HepG2 (cell line): ENCODE results near the gene CCDC88C. TPM values are rescaled to one million over a fixed set of nuclear protein-coding genes. Genes with fewer than 3 reads are reported as not detected.
A peak's percentile ranks its signal among the peaks of the same experiment; 100 is the strongest.

Experiments
- ATAC-seq: fragments of 200-7000 bp; cut with Tn5 transposase; 3 replicates; pipeline ENCODE4 v1.9.1; 2020; ENCODE audit warnings: mild to moderate bottlenecking, moderate library complexity
- BruUV-seq: library from RNA; stranded (reverse); fragments of 400-500 nt; replicated peaks from 2 replicates; lab custom pipeline; 2021; lab: Mats Ljungman, UMichigan
- CTCF ChIA-PET: fragments of 300-600 bp; formaldehyde crosslinking; extraction: SDS; loops from one replicate; lab custom pipeline; 2021; ENCODE audit warnings: low total read pairs, inconsistent platforms, low intra/inter-chr PET ratio; lab: Yijun Ruan, JAX
- POLR2A ChIA-PET: fragments of 350-600 bp; sonication (Branson Sonifier 250); formaldehyde crosslinking; loops from one replicate; lab custom pipeline; 2020; ENCODE audit warnings: antibody characterized with exemption, inconsistent platforms; lab: Yijun Ruan, JAX
- DNase-seq: peaks from one replicate; pipeline ENCODE4 v3.0.0-alpha.2; 2015; ENCODE audit warnings: low spot score
- FAIRE-seq: peaks from 3 replicates; lab custom pipeline; 2011; peaks lifted over from hg19 to GRCh38; lab: Jason Lieb, UNC
- H2AFZ ChIP-seq: one replicate; pipeline ENCODE4 v1.6.1; 2011; ENCODE audit warnings: low read length, inconsistent platforms
- H3K27ac ChIP-seq: fragments of 300-600 bp; 3 replicates; pipeline ENCODE4 v1.8.0; 2011; ENCODE audit warnings: mixed run types, mild to moderate bottlenecking, mixed read lengths, low read length, inconsistent platforms; ENCODE audit not compliant: insufficient read depth; ENCODE audit errors: extremely low read length
- H3K27me3 ChIP-seq, 2 experiments: fragments of 200-600 bp in 1 of 2; 2 replicates in 1 of 2; 3 replicates in 1 of 2; pipeline versions ENCODE4 v1.6.0 to v1.8.0; 2011; ENCODE audit warnings: low read length in 2 of 2, mild to moderate bottlenecking in 2 of 2, moderate library complexity in 2 of 2, inconsistent platforms in 1 of 2; ENCODE audit not compliant: insufficient read depth in 2 of 2, control insufficient read depth in 1 of 2
- H3K36me3 ChIP-seq, 2 experiments: fragments of 200-600 bp in 1 of 2; replicated peaks in 1 of 2; 2 replicates in 1 of 2; 3 replicates in 1 of 2; pipeline versions ENCODE4 v1.5.1 to v1.8.0; 2011; ENCODE audit warnings: low read length in 2 of 2, inconsistent platforms in 1 of 2; ENCODE audit not compliant: insufficient read depth in 2 of 2, control insufficient read depth in 1 of 2
- H3K4me1 ChIP-seq: 2 replicates; pipeline ENCODE4 v1.5.1; 2012; ENCODE audit warnings: low read length, inconsistent platforms; ENCODE audit not compliant: insufficient read depth
- H3K4me2 ChIP-seq: 2 replicates; pipeline ENCODE4 v1.6.0; 2011; ENCODE audit warnings: low read depth, low read length, inconsistent platforms
- H3K4me3 ChIP-seq, 3 experiments: fragments of 200-600 bp in 1 of 3; sonication (generic), shearing (Covaris generic) in 1 of 3; replicated peaks in 1 of 3; 2 replicates each; pipeline ENCODE4 v1.5.1; 2011 to 2016; ENCODE audit warnings: low read length in 3 of 3, inconsistent platforms in 2 of 3, low read depth in 2 of 3, mild to moderate bottlenecking in 2 of 3, control low read depth in 1 of 3, mixed read lengths in 1 of 3; ENCODE audit not compliant: insufficient read depth in 1 of 3
- H3K79me2 ChIP-seq: one replicate; pipeline ENCODE4 v1.6.1; 2011; ENCODE audit warnings: low read length, inconsistent platforms; ENCODE audit not compliant: insufficient read depth
- H3K9ac ChIP-seq: 2 replicates; pipeline ENCODE4 v1.6.0; 2011; ENCODE audit warnings: mild to moderate bottlenecking, low read depth, low read length, inconsistent platforms; ENCODE audit not compliant: insufficient read depth
- H3K9me3 ChIP-seq: 2 replicates; pipeline ENCODE4 v1.5.1; 2012; ENCODE audit warnings: mild to moderate bottlenecking, low read length
- H4K20me1 ChIP-seq: 2 replicates; pipeline ENCODE4 v1.6.0; 2011; ENCODE audit warnings: inconsistent platforms, mild to moderate bottlenecking, low read length, moderate library complexity; ENCODE audit not compliant: insufficient read depth
- ATM ChIP-seq: fragments of 450-650 bp; IDR thresholded peaks from 2 replicates; pipeline ENCODE4 v1.7.1; 2017; ENCODE audit warnings: mild to moderate bottlenecking, borderline replicate concordance
- THAP11 ChIP-seq: IDR thresholded peaks from 2 replicates; pipeline ENCODE4 v1.6.1; 2016; ENCODE audit warnings: missing biosample characterization, missing genetic modification reagents
- ZBTB42 ChIP-seq: sonication (generic); formaldehyde crosslinking; IDR thresholded peaks from 2 replicates; pipeline ENCODE4 v1.5.0; 2020; ENCODE audit warnings: mild to moderate bottlenecking, missing genetic modification reagents
- ZMAT3 ChIP-seq: sonication (generic); formaldehyde crosslinking; conservative IDR thresholded peaks from 2 replicates; pipeline ENCODE4 v1.7.0; 2021; ENCODE audit warnings: missing genetic modification reagents
- ZNF143 ChIP-seq: sonication (generic); formaldehyde crosslinking; IDR thresholded peaks from 2 replicates; pipeline ENCODE4 v1.4.0; 2020; ENCODE audit warnings: missing genetic modification reagents
- ZNF510 ChIP-seq: sonication (generic); formaldehyde crosslinking; IDR thresholded peaks from 2 replicates; pipeline ENCODE4 v1.4.0; 2020; ENCODE audit warnings: low read depth, mild to moderate bottlenecking, missing genetic modification reagents
- ZNF7 ChIP-seq: IDR thresholded peaks from 2 replicates; pipeline ENCODE4 v1.6.1; 2016; ENCODE audit warnings: missing biosample characterization, missing genetic modification reagents
- WGBS: methylation state at CpG from one replicate; pipeline ENCODE4 v1.1.6; 2017; ENCODE audit warnings: low lambda C conversion rate; 5-methylcytosine and 5-hydroxymethylcytosine counted together
- in situ Hi-C: cut with HindIII; loops from 2 replicates; pipeline ENCODE4 v1.10.0; 2017; ENCODE audit warnings: low pct_unique_long_range_greater_than_20kb; ENCODE audit not compliant: extremely low pct_ligation_motif_present
- intact Hi-C: fragments of 100-400 bp; cut with micrococcal nuclease; formaldehyde crosslinking; loops from one replicate; pipeline ENCODE4 v1.10.0; 2022; ENCODE audit not compliant: unreplicated experiment
- polyA plus RNA-seq, 8 experiments: library from polyadenylated mRNA; depleted of rRNA in 3 of 8; stranded (reverse) in 7 of 8; unstranded in 1 of 8; fragments of >200 nt; fragmentation: Illumina TruSeq in 4 of 8; extraction: Trizol in 4 of 8; gene quantifications; 2 replicates each; pipeline versions ENCODE4 v1.2.1 to v1.2.3, GENCODE V29; 2011 to 2016; ENCODE audit warnings: low read depth in 4 of 8, missing spikeins in 1 of 8, mixed read lengths in 1 of 8; ENCODE audit not compliant: insufficient read depth in 1 of 8
- total RNA-seq, 5 experiments: library from RNA; depleted of rRNA; stranded (reverse); fragments of >200 nt; fragmentation: Illumina TruSeq; extraction: Trizol; gene quantifications; 2 replicates each; pipeline ENCODE4 v1.2.3, GENCODE V29; 2016; ENCODE audit warnings: low read depth in 1 of 5

The CCDC88C gene
- total and polyA plus RNA-seq, 2 of the 13 experiments (the other 11 are each of a cell fraction or from before 2014, with no cell fraction given), result 3.6 to 11.7 TPM

- TF ChIP-seq ZNF510 (CRISPR knock-in tag), result no peak
Observed at GRCh38 chr14:91232052-91232451, 185.6 kb downstream of the CCDC88C start (continued).

GRCh38 chr14:91231446-91231845 is 186.2 kb downstream of the CCDC88C start:
- ChIA-PET CTCF (no interaction called here), POLR2A (no interaction called here)
- in situ Hi-C loops, result no loop called here
- Histone ChIP-seq H3K79me2 (no peaks in the 10 kb centered on the region), H3K9me3 (no peaks in the 10 kb centered on the region), H3K4me3 (no peak overlapping the region), H3K27ac (no peak overlapping the region), H2AFZ (no peak overlapping the region), H3K9ac (no peak overlapping the region), H3K4me1 (peaks cover 10% of the 10 kb centered on the region), H3K4me2 (no peak overlapping the region), H3K27me3 (no peaks in the 10 kb centered on the region), H3K36me3 (no peaks in the 10 kb centered on the region), H4K20me1 (no peaks in the 10 kb centered on the region)
- ATAC-seq (no peak), DNase-seq (no peak), FAIRE-seq (no peak)
- intact Hi-C loops, result no loop called here
- TF ChIP-seq ZBTB42 (no peak), ZMAT3 (CRISPR knock-in tag) (no peak)
- WGBS, result 83% methylated on average over 3 of the region's 3 CpGs
- BruUV-seq, result no TSS peak

GRCh38 chr14:91230397-91231035 is 187.1 kb downstream of the CCDC88C start:
- H3K4me1 ChIP-seq, result peaks cover under 1% of the 10 kb centered on the region
- no peaks in the 10 kb centered on the region for H3K27me3 ChIP-seq
- in situ Hi-C loops (no loop called here), intact Hi-C loops (no loop called here)
- BruUV-seq, result no TSS peak
- FAIRE-seq, result no peak
- H3K9me3 ChIP-seq, result no peaks in the 10 kb centered on the region
- no peak overlapping the region for H3K9ac ChIP-seq
- no peak for ATAC-seq
- H3K4me3 ChIP-seq, result no peak overlapping the region
- H3K27ac ChIP-seq, result no peak overlapping the region
- no peaks in the 10 kb centered on the region for H3K36me3 ChIP-seq
- CTCF ChIA-PET, result no interaction called here
- H2AFZ ChIP-seq, result no peak overlapping the region
- POLR2A ChIA-PET, result no interaction called here
- DNase-seq, result no peak
- no peaks in the 10 kb centered on the region for H4K20me1 ChIP-seq
- no peaks in the 10 kb centered on the region for H3K79me2 ChIP-seq
- TF ChIP-seq ZNF7 (CRISPR knock-in tag) (no peak), ATM (no peak), THAP11 (CRISPR knock-in tag) (peak; percentile 61), ZNF143 (CRISPR knock-in tag) (peak; percentile 62)
- TF ChIP-seq, all 625 proteins: peak for 2
- 59% methylated on average over 4 of the region's 4 CpGs for WGBS
- no peak overlapping the region for H3K4me2 ChIP-seq
